Lung (tissue), 12 donors: ENCODE results near the gene UTP18. TPM values are rescaled to one million over a fixed set of nuclear protein-coding genes. Genes with fewer than 3 reads are reported as not detected.
"Not testable (repeated sequence)": the region's sequence is repeated elsewhere in the genome, so short reads cannot be mapped to it uniquely, and the experiment has no call there.

Experiments
- ATAC-seq: fragments of 200-7000 bp; cut with Tn5 transposase; one replicate; pipeline ENCODE4 v1.9.1; 2020; ENCODE audit warnings: moderate number of reproducible peaks; ENCODE audit not compliant: insufficient read depth, low FRiP score
- DNase-seq, 3 donors: peaks; one replicate each; pipeline ENCODE4 v3.0.0-alpha.2; 2013 to 2017
- H3K27ac ChIP-seq, 2 donors: one replicate each; pipeline ENCODE4 v1.5.1; 2013; ENCODE audit warnings: mild to moderate bottlenecking in 2 of 2, moderate library complexity in 2 of 2, control low read depth in 1 of 2, inconsistent platforms in 1 of 2, low read depth in 1 of 2, low read length in 1 of 2
- H3K27me3 ChIP-seq, 3 donors: one replicate each; pipeline ENCODE4 v1.5.1; 2013; ENCODE audit warnings: low read length in 2 of 3; ENCODE audit not compliant: control insufficient read depth in 3 of 3, insufficient read depth in 3 of 3
- H3K36me3 ChIP-seq, 4 donors: one replicate each; pipeline ENCODE4 v1.5.1; 2013; ENCODE audit warnings: low read length in 4 of 4, mild to moderate bottlenecking in 1 of 4, moderate library complexity in 1 of 4; ENCODE audit not compliant: control insufficient read depth in 4 of 4, insufficient read depth in 4 of 4
- H3K4me1 ChIP-seq, 5 donors: one replicate each; pipeline ENCODE4 v1.5.1; 2013; ENCODE audit warnings: low read length in 5 of 5, mild to moderate bottlenecking in 2 of 5, moderate library complexity in 1 of 5; ENCODE audit not compliant: control insufficient read depth in 5 of 5, insufficient read depth in 5 of 5
- H3K4me3 ChIP-seq: one replicate; pipeline ENCODE4 v1.5.1; 2013; ENCODE audit warnings: mild to moderate bottlenecking, control low read depth, moderate library complexity
- H3K9ac ChIP-seq, 2 donors: one replicate each; pipeline ENCODE4 v1.5.1; 2013; ENCODE audit warnings: low read length in 2 of 2, control low read depth in 1 of 2; ENCODE audit not compliant: insufficient read depth in 1 of 2
- H3K9me3 ChIP-seq, 4 donors: one replicate each; pipeline ENCODE4 v1.5.1; 2013; ENCODE audit warnings: low read length in 3 of 4, mild to moderate bottlenecking in 1 of 4, moderate library complexity in 1 of 4; ENCODE audit not compliant: control insufficient read depth in 4 of 4, insufficient read depth in 3 of 4
- CTCF ChIP-seq: IDR thresholded peaks from 2 replicates; pipeline ENCODE4 v1.5.1; 2012; ENCODE audit warnings: mild to moderate bottlenecking; ENCODE audit errors: control extremely low read depth, extremely low read depth
- WGBS, 2 donors: extraction: QIAGEN DNeasy Blood & Tissue Kit; methylation state at CpG; one replicate each; pipeline ENCODE4 v1.1.7; 2013; 5-methylcytosine and 5-hydroxymethylcytosine counted together
- polyA plus RNA-seq, 2 donors: library from polyadenylated mRNA; stranded (reverse); fragments of 200-250 nt; gene quantifications; one replicate each; pipeline ENCODE4 v1.2.1, GENCODE V29; 2013
- total RNA-seq, 2 donors: library from RNA; depleted of rRNA in 1 of 2; stranded (reverse); fragments of >200 nt in 1 of 2; gene quantifications; one replicate each; pipeline ENCODE4 v1.2.1, GENCODE V29; 2014 to 2021
- donor health status: control.
- donor health status: control.
- donor health status: Bipolar disorder and iron deficiency.
- donor health status: healthy.
- donor health status: DM: yes; HTN: yes; CAD: no.

The UTP18 gene
- total and polyA plus RNA-seq, 4 donors = 19.2 to 40.3 (median 28.0) TPM

GRCh38 chr17:51287412-51287811 lies 27.1 kb downstream of the UTP18 start:
- TF ChIP-seq CTCF = no peak
- WGBS, 2 donors = 97 to 98% methylated on average over 1 of the region's 1 CpG
- H3K36me3 ChIP-seq = peaks cover 3 to 45% (median 14%) of the 10 kb centered on the region in 4 donors
- no peak for ATAC-seq
- DNase-seq = no peak
- peaks cover 0 to 28% (median 0%) of the 10 kb centered on the region in 5 donors for H3K4me1 ChIP-seq
- no peak overlapping the region for H3K4me3 ChIP-seq
- H3K9me3 ChIP-seq = no peaks in the 10 kb centered on the region
- no peak overlapping the region for H3K27ac ChIP-seq
- H3K9ac ChIP-seq = no peak overlapping the region
- no peaks in the 10 kb centered on the region for H3K27me3 ChIP-seq

DNA sequence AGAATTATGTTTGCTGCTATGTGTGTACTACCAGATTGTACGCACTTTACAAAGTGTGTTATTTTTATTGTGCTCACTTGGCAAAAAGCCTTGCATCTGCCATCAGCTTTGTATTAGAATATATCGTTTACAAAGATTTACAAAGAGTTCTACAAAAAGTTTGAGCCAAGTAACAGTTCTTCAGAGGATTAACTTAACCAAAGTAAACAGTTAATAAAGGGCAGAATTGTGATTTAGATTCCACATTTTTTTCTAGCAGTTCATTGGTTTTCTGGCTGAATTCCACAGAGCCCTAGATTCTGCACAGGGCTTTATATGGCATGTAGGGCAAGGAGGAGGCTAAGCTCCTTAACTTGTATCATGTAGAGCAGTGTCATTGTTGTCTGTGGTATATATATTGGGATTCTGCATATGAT lies 29.4 kb downstream of the UTP18 start:
- TF ChIP-seq CTCF = no peak
- 79 to 82% methylated on average over 2 of the region's 2 CpGs for WGBS, 2 donors
- peaks cover 3 to 47% (median 14%) of the 10 kb centered on the region in 4 donors for H3K36me3 ChIP-seq
- peaks cover 0 to 28% (median 0%) of the 10 kb centered on the region in 5 donors for H3K4me1 ChIP-seq
- no peak for ATAC-seq
- no peaks in the 10 kb centered on the region for H3K27me3 ChIP-seq
- H3K27ac ChIP-seq = no peak overlapping the region
- peak; percentile 60 to 95 (median 94) for DNase-seq
- no peak overlapping the region for H3K9ac ChIP-seq
- no peaks in the 10 kb centered on the region for H3K9me3 ChIP-seq
- H3K4me3 ChIP-seq = no peak overlapping the region

DNA sequence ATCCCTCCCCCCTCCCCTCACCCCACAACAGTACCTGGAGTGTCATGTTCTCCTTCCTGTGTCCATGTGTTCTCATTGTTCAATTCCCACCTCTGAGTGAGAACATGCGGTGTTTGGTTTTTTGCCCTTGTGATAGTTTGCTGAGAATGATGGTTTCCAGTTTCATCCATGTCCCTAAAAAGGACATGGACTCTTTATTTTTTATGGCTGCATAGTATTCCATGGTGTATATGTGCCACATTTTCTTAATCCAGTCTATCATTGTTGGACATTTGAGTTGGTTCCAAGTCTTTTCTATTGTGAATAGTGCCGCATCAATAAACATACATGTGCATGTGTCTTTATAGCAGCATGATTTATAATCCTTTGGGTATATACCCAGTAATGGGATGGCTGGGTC lies 34.0 kb downstream of the UTP18 start:
- H3K36me3 ChIP-seq = peaks cover 0 to 26% (median 8%) of the 10 kb centered on the region in 4 donors

GRCh38 chr17:51298508-51299371 lies 38.4 kb downstream of the UTP18 start:
- TF ChIP-seq CTCF = peak; percentile 30
- ATAC-seq (no peak), DNase-seq (peak in 2 of 3 donors; percentile 75 to 83)
- no peaks in the 10 kb centered on the region for H3K4me1 ChIP-seq
- H3K4me3 ChIP-seq = no peak overlapping the region
- H3K27ac ChIP-seq = no peak overlapping the region
- no peaks in the 10 kb centered on the region for H3K27me3 ChIP-seq
- H3K9ac ChIP-seq = no peak overlapping the region
- peaks cover 0 to 9% (median 5%) of the 10 kb centered on the region in 4 donors for H3K36me3 ChIP-seq
- 65 to 81% methylated on average over 10 of the region's 10 CpGs for WGBS, 2 donors
- H3K9me3 ChIP-seq = no peaks in the 10 kb centered on the region

More for the DNA sequence above, 34.0 kb downstream of the UTP18 start:
- H3K4me1 ChIP-seq = peaks cover 0 to 22% (median 0%) of the 10 kb centered on the region in 5 donors
- not testable (repeated sequence) for ATAC-seq, DNase-seq, H3K9me3 ChIP-seq, H3K4me3 ChIP-seq, H3K27ac ChIP-seq, H3K27me3 ChIP-seq, H3K9ac ChIP-seq
- WGBS, 2 donors = 96 to 100% methylated on average over 2 of the region's 2 CpGs
